GM12873 (cell line): ENCODE measurements around the gene MFSD1.

ENCODE experiments used
- CTCF ChIP-seq: IDR thresholded peaks from 2 replicates; pipeline ENCODE4 v1.5.1; 2012; ENCODE audit warnings: low read depth, mild to moderate bottlenecking, moderate library complexity, low read length, control low read depth; ENCODE audit not compliant: insufficient read depth; ENCODE audit errors: missing control alignments

Gene MFSD1

GRCh38 chr3:158841387-158841786 is 39.5 kb downstream of the MFSD1 start:
- no peak for TF ChIP-seq CTCF

- no peak for TF ChIP-seq CTCF
Measured at GRCh38 chr3:158842976-158843375, 41.1 kb downstream of the MFSD1 start.

- TF ChIP-seq CTCF: peak; percentile 71
Measured at GRCh38 chr3:158845765-158846350, 44.0 kb downstream of the MFSD1 start.

- no peak for TF ChIP-seq CTCF
Measured at GRCh38 chr3:158846803-158847451, 45.1 kb downstream of the MFSD1 start.

- TF ChIP-seq CTCF: no peak
Measured at GRCh38 chr3:158847452-158847821, 45.6 kb downstream of the MFSD1 start.

GRCh38 chr3:158847885-158848284 is 46.0 kb downstream of the MFSD1 start:
- no peak for TF ChIP-seq CTCF

GRCh38 chr3:158849757-158850156 is 47.9 kb downstream of the MFSD1 start:
- no peak for TF ChIP-seq CTCF
